Subcutaneous abdominal adipose tissue (tissue), 5 donors: Measurements from ENCODE around the gene NUBPL.
A peak's percentile ranks its signal among the peaks of the same experiment; 100 is the strongest.

Experiments used
- H3K27ac ChIP-seq: one replicate; pipeline ENCODE4 v1.7.0; 2013; ENCODE audit warnings: low read depth, mild to moderate bottlenecking, inconsistent platforms, low read length, moderate library complexity
- H3K27me3 ChIP-seq, 5 donors: one replicate each; pipeline ENCODE4 v1.7.0; 2013; ENCODE audit warnings: low read length in 5 of 5, inconsistent platforms in 1 of 5; ENCODE audit not compliant: control insufficient read depth in 5 of 5, insufficient read depth in 4 of 5
- H3K36me3 ChIP-seq, 5 donors: one replicate each; pipeline ENCODE4 v1.7.0; 2013; ENCODE audit warnings: low read length in 5 of 5; ENCODE audit not compliant: control insufficient read depth in 5 of 5, insufficient read depth in 5 of 5
- H3K4me1 ChIP-seq, 5 donors: one replicate each; pipeline ENCODE4 v1.7.0; 2013; ENCODE audit warnings: low read length in 5 of 5, mild to moderate bottlenecking in 3 of 5, moderate library complexity in 1 of 5; ENCODE audit not compliant: control insufficient read depth in 5 of 5, insufficient read depth in 5 of 5
- H3K4me3 ChIP-seq, 5 donors: one replicate each; pipeline ENCODE4 v1.7.0; 2013; ENCODE audit warnings: low read length in 5 of 5, low read depth in 1 of 5
- H3K9ac ChIP-seq, 5 donors: one replicate each; pipeline ENCODE4 v1.7.0; 2013; ENCODE audit warnings: low read length in 5 of 5, mild to moderate bottlenecking in 4 of 5, moderate library complexity in 3 of 5
- H3K9me3 ChIP-seq, 5 donors: one replicate each; pipeline ENCODE4 v1.7.0; 2013; ENCODE audit warnings: low read length in 5 of 5; ENCODE audit not compliant: control insufficient read depth in 5 of 5
- donor health status: healthy.
- donor health status: healthy.
- donor health status: healthy.
- donor health status: healthy.
- donor health status: healthy.

NUBPL gene

DNA sequence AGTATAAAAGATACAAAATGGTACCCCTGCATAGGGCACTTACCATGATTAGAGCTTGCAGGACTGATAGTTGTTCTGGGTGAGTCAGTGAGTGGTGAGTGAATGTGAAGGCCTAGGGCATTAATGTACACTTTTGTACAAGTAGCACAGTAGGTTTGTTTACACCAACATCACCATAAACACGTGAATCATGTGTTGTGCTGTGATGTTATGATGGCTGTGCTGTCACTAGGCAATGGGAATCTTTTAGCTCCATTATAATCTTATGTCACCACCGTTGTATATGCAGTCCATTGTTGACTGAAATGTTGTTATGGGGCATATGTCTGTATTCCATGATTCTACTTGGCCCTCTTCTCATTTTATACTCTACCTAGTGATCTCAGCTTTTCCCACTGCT, 11.8 kb downstream of the NUBPL start:
- no peaks in the 10 kb centered on the region for H3K9me3 ChIP-seq
- H3K4me3 ChIP-seq = no peak overlapping the region
- peaks cover 0 to 3% (median 0%) of the 10 kb centered on the region in 5 donors for H3K36me3 ChIP-seq
- no peak overlapping the region for H3K27ac ChIP-seq
- no peak overlapping the region for H3K9ac ChIP-seq
- H3K4me1 ChIP-seq = peaks cover 2 to 18% (median 14%) of the 10 kb centered on the region in 5 donors
- H3K27me3 ChIP-seq = no peaks in the 10 kb centered on the region

DNA sequence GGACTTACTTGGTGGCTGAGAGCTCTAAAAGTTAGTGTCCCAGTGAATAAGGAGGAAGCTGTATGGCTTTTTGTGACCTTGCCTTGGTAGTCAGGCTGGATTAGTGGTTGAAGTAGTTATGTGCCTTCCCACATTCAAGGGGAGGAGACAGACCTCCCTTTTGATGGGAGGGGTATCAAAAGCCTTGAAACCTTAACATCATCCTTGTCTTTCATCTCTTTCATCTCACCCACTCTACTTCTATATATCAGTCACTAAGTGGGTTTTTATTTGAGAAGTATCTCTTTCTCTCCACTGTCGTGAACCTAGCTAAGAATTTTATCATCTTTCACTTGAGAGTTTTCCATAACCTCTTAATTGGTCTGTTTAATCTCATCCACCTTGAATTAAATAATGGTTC, 15.7 kb downstream of the NUBPL start:
- H3K27ac ChIP-seq = no peak overlapping the region
- H3K9me3 ChIP-seq = no peaks in the 10 kb centered on the region
- no peak overlapping the region for H3K4me3 ChIP-seq
- peaks cover 5 to 43% (median 35%) of the 10 kb centered on the region in 5 donors for H3K4me1 ChIP-seq
- no peak overlapping the region for H3K9ac ChIP-seq
- H3K27me3 ChIP-seq = no peaks in the 10 kb centered on the region
- peaks cover 0 to 3% (median 0%) of the 10 kb centered on the region in 5 donors for H3K36me3 ChIP-seq

DNA sequence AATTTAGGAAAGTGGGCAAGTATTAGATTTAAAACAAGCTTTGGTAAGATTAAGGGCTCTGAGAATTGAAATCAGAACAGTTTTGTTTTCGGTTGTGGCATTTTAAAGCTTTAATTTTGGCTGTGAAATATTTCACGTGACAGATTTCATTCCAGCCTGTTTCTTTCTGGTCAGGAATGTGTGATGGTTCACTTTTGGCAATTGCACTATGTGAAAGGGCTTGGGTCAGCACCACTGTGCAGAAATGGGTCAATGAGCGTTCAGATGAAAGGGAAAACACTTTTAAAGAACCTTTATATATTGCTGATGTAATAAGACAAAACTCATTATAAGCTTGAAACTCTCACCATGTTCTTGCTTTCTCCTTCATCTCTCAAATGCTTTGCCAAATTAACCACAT, 17.1 kb downstream of the NUBPL start:
- H3K27me3 ChIP-seq = no peaks in the 10 kb centered on the region

DNA sequence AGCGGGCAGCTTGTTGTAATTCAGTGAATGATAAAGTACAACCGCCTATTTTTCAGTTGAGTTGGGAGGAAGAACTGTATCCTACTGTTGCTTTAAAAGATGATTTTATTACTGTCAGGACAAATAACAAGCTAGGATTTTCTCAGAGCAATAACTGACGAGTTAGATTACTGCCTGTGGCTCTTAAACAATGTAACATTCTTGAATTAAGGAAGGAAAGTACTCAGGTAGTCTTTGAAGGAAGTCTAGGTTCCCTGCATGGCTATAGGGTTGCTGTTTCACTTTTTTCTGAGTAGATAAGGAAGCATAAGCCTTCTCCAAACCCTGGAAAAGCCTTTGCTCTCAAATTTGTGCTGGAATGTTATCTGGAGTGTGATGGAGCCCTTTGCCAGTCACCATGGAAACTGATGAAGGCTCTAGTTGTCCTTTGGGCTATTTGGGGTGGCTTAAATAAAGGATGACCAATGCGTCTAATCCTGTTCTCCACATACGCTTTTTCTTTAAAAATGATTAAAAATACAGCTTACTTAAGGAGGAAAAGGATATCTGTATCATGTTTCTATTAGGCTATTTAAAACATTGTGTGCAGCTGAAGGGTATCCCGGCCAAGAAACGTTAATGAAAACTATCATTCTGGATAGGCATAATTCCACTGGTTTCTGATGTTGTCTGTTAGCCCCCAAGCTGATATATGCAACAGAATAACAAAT, 17.7 kb downstream of the NUBPL start:
- Histone ChIP-seq H3K9me3 (no peaks in the 10 kb centered on the region), H3K4me1 (peaks cover 6 to 56% (median 47%) of the 10 kb centered on the region in 5 donors), H3K27me3 (no peaks in the 10 kb centered on the region), H3K9ac (no peak overlapping the region), H3K36me3 (peaks cover 0 to 3% (median 0%) of the 10 kb centered on the region in 5 donors), H3K4me3 (peak overlapping the region in 1 of 5 donors; percentile 45), H3K27ac (peak overlapping the region; percentile 94)

More for the DNA sequence above, 17.1 kb downstream of the NUBPL start:
- Histone ChIP-seq H3K4me1 (peaks cover 6 to 56% (median 45%) of the 10 kb centered on the region in 5 donors), H3K36me3 (peaks cover 0 to 3% (median 0%) of the 10 kb centered on the region in 5 donors), H3K9ac (peak overlapping the region in 2 of 5 donors; percentile 28 to 60), H3K27ac (peak overlapping the region; percentile 94), H3K9me3 (no peaks in the 10 kb centered on the region), H3K4me3 (peak overlapping the region in 1 of 5 donors; percentile 30)

DNA sequence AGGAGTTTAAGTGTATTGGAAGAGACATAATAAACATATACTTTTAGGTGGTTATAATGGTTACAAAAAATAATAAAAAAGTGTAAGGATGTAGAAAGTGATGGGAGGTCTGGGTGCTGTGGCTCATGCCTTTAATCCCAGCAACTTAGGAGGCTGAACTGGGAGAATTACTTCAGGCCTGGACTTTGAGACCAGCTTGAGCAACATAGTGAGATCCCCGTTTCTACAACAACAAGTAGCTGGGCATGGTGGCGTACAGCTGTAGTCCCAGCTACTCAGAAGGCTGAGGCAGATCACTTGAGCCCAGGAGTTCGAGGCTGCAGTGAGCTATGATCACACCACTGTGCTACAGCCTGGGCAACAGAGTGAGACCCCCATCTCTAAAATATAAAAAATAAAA, 19.0 kb downstream of the NUBPL start:
- Histone ChIP-seq H3K27ac (no peak overlapping the region), H3K27me3 (no peaks in the 10 kb centered on the region)

DNA sequence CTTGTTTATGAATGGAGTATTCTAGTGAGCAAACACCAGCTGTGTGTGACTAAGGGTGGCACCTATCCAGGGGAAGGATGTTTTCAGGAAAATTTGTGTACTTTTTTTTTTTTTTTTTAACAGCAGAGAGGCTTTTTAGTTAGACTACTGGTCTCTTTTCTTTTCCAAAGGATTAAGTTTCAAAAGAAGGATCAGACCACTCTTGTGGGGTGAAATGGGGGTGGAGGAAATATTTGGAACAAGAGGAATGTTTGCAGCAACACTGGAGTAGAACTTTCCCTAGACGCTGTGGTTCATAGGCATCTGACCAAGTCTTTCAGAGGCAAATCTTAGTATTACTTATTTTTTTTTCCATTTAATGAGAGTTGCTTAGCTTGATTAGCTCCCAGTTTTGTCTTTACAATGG, 21.1 kb downstream of the NUBPL start:
- H3K9ac ChIP-seq = no peak overlapping the region
- no peaks in the 10 kb centered on the region for H3K36me3 ChIP-seq
- no peak overlapping the region for H3K4me3 ChIP-seq
- H3K9me3 ChIP-seq = no peaks in the 10 kb centered on the region
- peaks cover 6 to 56% (median 47%) of the 10 kb centered on the region in 5 donors for H3K4me1 ChIP-seq
- H3K27ac ChIP-seq = peak overlapping the region; percentile 58
- no peaks in the 10 kb centered on the region for H3K27me3 ChIP-seq

More for the DNA sequence above, 19.0 kb downstream of the NUBPL start:
- no peaks in the 10 kb centered on the region for H3K9me3 ChIP-seq
- no peak overlapping the region for H3K4me3 ChIP-seq
- H3K36me3 ChIP-seq = peaks cover 0 to 3% (median 0%) of the 10 kb centered on the region in 5 donors
- peaks cover 6 to 56% (median 47%) of the 10 kb centered on the region in 5 donors for H3K4me1 ChIP-seq
- H3K9ac ChIP-seq = no peak overlapping the region

DNA sequence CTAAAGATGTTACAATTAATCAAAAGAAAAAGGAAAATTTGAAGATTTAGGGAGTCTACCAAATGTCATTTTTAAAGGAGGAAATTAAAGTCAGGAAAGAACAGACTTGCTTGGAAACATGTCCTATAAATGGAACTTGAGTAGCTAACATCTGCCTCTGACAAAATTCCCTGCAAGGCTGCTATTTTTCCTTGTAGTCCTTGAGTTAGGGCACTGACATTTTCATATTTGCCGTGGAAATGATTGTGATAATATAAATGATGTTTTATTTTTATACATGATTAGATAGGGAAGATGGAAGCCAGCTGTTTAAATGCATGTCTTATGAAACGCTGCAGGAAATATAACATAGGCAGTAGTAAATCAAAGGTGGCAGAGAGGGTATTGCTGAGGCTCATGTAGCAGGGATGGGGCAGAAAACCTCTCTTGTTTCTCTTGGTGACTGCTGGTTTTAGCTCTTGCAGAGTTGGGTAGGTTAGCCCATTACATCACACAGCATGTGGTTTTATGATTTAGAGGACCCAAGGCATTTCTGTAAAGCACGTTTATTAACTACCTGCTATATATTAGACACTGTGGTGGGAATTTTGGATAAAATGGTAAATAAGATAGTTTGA, 21.7 kb downstream of the NUBPL start:
- H3K4me1 ChIP-seq = peaks cover 4 to 51% (median 44%) of the 10 kb centered on the region in 5 donors
- H3K27me3 ChIP-seq = no peaks in the 10 kb centered on the region
- no peak overlapping the region for H3K4me3 ChIP-seq
- H3K27ac ChIP-seq = peak overlapping the region; percentile 58
- H3K9ac ChIP-seq = no peak overlapping the region
- H3K36me3 ChIP-seq = no peaks in the 10 kb centered on the region
- H3K9me3 ChIP-seq = no peaks in the 10 kb centered on the region

DNA sequence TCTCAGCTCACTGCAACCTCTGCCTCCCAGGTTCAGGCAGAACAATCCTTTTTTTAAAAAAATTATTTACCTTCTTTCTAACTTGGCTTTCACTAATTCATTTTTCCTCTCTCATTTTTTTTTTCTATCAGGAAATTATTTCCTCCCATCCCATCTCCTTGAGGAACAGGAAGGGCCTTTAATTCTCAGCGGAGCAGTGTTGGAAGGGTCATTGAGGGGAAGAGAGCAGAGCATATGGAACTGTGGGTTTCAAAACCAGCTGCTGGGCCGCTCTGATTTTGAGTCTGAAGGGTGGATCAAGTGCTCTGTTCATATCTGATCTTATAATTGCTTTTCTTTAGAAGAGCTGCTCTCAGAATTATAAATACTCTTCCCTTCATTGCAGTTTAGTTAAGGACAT, 29.0 kb downstream of the NUBPL start:
- Histone ChIP-seq H3K9ac (no peak overlapping the region), H3K27ac (no peak overlapping the region), H3K4me3 (no peak overlapping the region)

DNA sequence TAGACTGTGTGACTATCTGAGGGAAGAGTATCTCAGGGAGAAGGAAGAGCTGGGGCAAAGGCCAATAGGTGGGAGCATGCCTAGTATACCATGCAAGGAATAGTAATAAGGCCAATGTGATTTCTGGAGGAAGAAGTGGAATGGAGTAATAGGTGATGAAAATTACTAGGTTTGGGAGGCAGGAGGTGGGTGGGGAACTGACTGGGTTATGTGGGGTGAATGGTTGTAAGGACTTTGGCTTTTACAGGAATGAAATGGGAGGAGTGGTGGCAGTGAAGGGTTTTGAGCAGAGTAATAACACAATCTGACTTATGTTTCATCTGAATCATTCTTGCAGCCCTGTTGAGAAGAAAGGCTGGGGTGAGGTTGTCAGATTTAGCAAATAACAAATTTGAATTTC, 30.9 kb downstream of the NUBPL start:
- Histone ChIP-seq H3K9ac (no peak overlapping the region), H3K4me1 (peaks cover 0 to 5% (median 0%) of the 10 kb centered on the region in 5 donors), H3K4me3 (no peak overlapping the region), H3K27ac (no peak overlapping the region), H3K27me3 (no peaks in the 10 kb centered on the region), H3K36me3 (no peaks in the 10 kb centered on the region), H3K9me3 (no peaks in the 10 kb centered on the region)

More for the DNA sequence above, 29.0 kb downstream of the NUBPL start:
- Histone ChIP-seq H3K27me3 (no peaks in the 10 kb centered on the region), H3K9me3 (no peaks in the 10 kb centered on the region), H3K4me1 (peaks cover 0 to 5% (median 0%) of the 10 kb centered on the region in 5 donors), H3K36me3 (no peaks in the 10 kb centered on the region)

DNA sequence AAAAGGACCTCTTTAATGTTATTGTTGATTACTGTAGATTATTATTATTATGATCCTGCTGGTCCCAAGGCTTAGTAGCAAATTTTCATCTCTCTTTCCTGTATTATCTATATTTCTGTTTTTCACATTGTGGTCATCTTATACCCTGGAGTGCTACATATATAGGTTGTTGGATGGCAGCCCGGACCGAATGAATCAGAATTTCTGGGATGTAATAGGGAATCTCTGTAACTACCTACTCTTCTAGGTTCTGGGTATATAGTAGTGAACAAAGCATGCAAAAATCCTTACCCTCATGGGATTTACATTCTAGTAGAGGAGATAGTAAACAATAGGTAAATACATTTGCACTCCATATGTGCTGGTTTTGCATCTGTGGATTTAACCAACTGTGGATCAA, 31.4 kb downstream of the NUBPL start:
- Histone ChIP-seq H3K36me3 (no peaks in the 10 kb centered on the region), H3K9me3 (no peaks in the 10 kb centered on the region), H3K4me1 (peaks cover 0 to 5% (median 0%) of the 10 kb centered on the region in 5 donors), H3K4me3 (no peak overlapping the region), H3K27ac (no peak overlapping the region), H3K27me3 (no peaks in the 10 kb centered on the region), H3K9ac (no peak overlapping the region)
